GM23338 (cell line): Measurements from ENCODE around the gene STX8.

Experiments
- POLR2AphosphoS5 ChIP-seq: IDR thresholded peaks from 2 replicates; pipeline ENCODE4 v1.6.1; 2016; ENCODE audit warnings: antibody characterized with exemption, low read depth
- TF ChIP-seq, protein P1 (sequence below), 2 experiments: fragments of 200-600 bp in 1 of 2; sonication (generic) in 1 of 2; conservative IDR thresholded peaks; 2 replicates each; pipeline versions ENCODE4 v1.5.1 to v1.6.1; 2016 to 2017; ENCODE audit warnings: antibody characterized with exemption in 2 of 2, low read depth in 2 of 2, mild to moderate bottlenecking in 2 of 2, moderate library complexity in 1 of 2

DNA sequence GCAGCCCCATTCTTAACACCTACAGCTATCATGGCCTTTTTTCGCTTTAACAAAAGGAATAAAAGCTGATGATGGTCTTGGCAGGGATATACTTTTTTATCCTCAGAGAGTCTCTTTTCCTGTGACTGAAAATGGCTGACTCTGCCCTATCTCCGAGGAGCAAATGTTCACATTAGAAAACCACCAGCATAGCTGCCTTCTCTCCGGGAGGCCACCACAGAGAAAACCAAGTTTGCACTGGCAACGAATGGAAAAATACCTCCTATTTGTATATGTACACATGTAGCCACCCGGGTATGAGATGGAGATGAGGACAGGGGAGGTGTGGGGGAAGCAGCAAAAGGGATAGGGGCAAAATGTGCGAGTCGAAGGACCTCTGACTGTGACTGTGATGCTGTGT, 88.2 kb downstream of the STX8 start:
- TF ChIP-seq, protein P1, sequence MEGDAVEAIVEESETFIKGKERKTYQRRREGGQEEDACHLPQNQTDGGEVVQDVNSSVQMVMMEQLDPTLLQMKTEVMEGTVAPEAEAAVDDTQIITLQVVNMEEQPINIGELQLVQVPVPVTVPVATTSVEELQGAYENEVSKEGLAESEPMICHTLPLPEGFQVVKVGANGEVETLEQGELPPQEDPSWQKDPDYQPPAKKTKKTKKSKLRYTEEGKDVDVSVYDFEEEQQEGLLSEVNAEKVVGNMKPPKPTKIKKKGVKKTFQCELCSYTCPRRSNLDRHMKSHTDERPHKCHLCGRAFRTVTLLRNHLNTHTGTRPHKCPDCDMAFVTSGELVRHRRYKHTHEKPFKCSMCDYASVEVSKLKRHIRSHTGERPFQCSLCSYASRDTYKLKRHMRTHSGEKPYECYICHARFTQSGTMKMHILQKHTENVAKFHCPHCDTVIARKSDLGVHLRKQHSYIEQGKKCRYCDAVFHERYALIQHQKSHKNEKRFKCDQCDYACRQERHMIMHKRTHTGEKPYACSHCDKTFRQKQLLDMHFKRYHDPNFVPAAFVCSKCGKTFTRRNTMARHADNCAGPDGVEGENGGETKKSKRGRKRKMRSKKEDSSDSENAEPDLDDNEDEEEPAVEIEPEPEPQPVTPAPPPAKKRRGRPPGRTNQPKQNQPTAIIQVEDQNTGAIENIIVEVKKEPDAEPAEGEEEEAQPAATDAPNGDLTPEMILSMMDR (conservative IDR thresholded peaks at IDR 0.05; ENCODE audit: low read depth in 2 of 2), result no peak
- TF ChIP-seq POLR2AphosphoS5, result no peak
